Measurements from ENCODE around the gene EXOC6B. TPM values are rescaled to one million over a fixed set of nuclear protein-coding genes. Genes with fewer than 3 reads are reported as not detected.

Gene EXOC6B
- total RNA-seq, 1 experiment from 2014 or later, result 40.1 TPM

GRCh38 chr2:72211350-72211749 lies 614.5 kb downstream of the EXOC6B start:
- H3K36me3 Mint-ChIP-seq (ENCODE audit: insufficient read depth in 1 of 3, low read depth in 3 of 3), result no peaks in the 10 kb centered on the region
- WGBS (ENCODE audit: extremely low coverage, insufficient read length, low lambda C conversion rate), result no CpG with 5 or more reads among the region's 2 CpGs
- Histone ChIP-seq H3K23ac (ENCODE audit: insufficient read length, low read depth, low read length) (no peak overlapping the region), H3K4me2 (ENCODE audit: insufficient read depth, insufficient read length, low read length) (no peak overlapping the region), H3K79me2 (ENCODE audit: insufficient read depth, low read length) (no peaks in the 10 kb centered on the region), H4K91ac (ENCODE audit: insufficient read length, low read depth, low read length) (no peak overlapping the region), H2AK5ac (ENCODE audit: insufficient read length, low read length) (no peak overlapping the region), H3K9me3 (ENCODE audit: control insufficient read depth, low read depth, low read length) (no peaks in the 10 kb centered on the region), H2BK5ac (ENCODE audit: insufficient read length, low read length) (no peak overlapping the region), H2AFZ (ENCODE audit: low read length) (no peak overlapping the region), H3K9ac (ENCODE audit: extremely low read depth, insufficient read length, low read length) (no peak overlapping the region), H2BK120ac (ENCODE audit: low read depth, low read length, poor library complexity, severe bottlenecking) (no peak overlapping the region), H4K5ac (ENCODE audit: insufficient read length, low read depth, low read length) (no peak overlapping the region), H3K27ac (ENCODE audit: insufficient read length, low read depth, low read length) (no peak overlapping the region), H3K4me1 (ENCODE audit: insufficient read depth, low read length) (no peaks in the 10 kb centered on the region), H4K8ac (replicated peaks; ENCODE audit: insufficient read length, low read depth, low read length) (no peak overlapping the region), H3K4ac (ENCODE audit: low read depth, low read length) (no peak overlapping the region), H4K20me1 (ENCODE audit: control insufficient read depth, insufficient read depth, insufficient read length) (no peaks in the 10 kb centered on the region), H2BK12ac (ENCODE audit: insufficient read length, low read depth, low read length) (no peak overlapping the region), H3K23me2 (ENCODE audit: insufficient read length, low read depth, low read length, poor library complexity, severe bottlenecking) (no peaks in the 10 kb centered on the region), H2BK20ac (ENCODE audit: low read depth, low read length, poor library complexity, severe bottlenecking) (no peak overlapping the region), H3K18ac (ENCODE audit: insufficient read length, low read depth, low read length) (no peak overlapping the region), H3K56ac (ENCODE audit: insufficient read length, low read depth, low read length) (no peak overlapping the region), H3K14ac (ENCODE audit: insufficient read depth, low read length) (no peak overlapping the region), H3T11ph (ENCODE audit: low read length) (no peak overlapping the region), H3K27me3 (ENCODE audit: insufficient read depth, low read length) (no peaks in the 10 kb centered on the region), H2BK15ac (ENCODE audit: low read depth, low read length) (no peak overlapping the region), H3K79me1 (ENCODE audit: insufficient read depth, low read depth, low read length, poor library complexity, severe bottlenecking) (no peaks in the 10 kb centered on the region)
- H3K4me1 Mint-ChIP-seq, result peaks cover 7 to 9% of the 10 kb centered on the region in 2 experiments
- no peak overlapping the region for H3K4me3 Mint-ChIP-seq
- TF ChIP-seq CTCF (conservative IDR thresholded peaks at IDR 0.05), result no peak
- DNase-seq, result no peak
- H3K27me3 Mint-ChIP-seq (ENCODE audit: low read depth), result no peaks in the 10 kb centered on the region
- H3K9me3 Mint-ChIP-seq, result no peaks in the 10 kb centered on the region
- H3K27ac Mint-ChIP-seq, result no peak overlapping the region
